B cell (primary cell): Measurements from ENCODE around the gene PCNX3. TPM values are rescaled to one million over a fixed set of nuclear protein-coding genes. Genes with fewer than 3 reads are reported as not detected.

Source experiments
- ATAC-seq: fragments of 200-7000 bp; cut with Tn5 transposase; one replicate; pipeline ENCODE4 v1.10.0; 2021; ENCODE audit warnings: low read depth, mild to moderate bottlenecking, moderate number of reproducible peaks, moderate library complexity
- CTCF ChIA-PET: fragments of 350-600 bp; sonication (Branson Sonifier 250); formaldehyde crosslinking; loops from one replicate; lab custom pipeline; 2021; ENCODE audit warnings: antibody characterized with exemption, inconsistent platforms; lab: Charles Lee
- POLR2A ChIA-PET: fragments of 350-600 bp; sonication (Branson Sonifier 250); formaldehyde crosslinking; loops from one replicate; lab custom pipeline; 2021; ENCODE audit warnings: antibody characterized with exemption; lab: Charles Lee
- DNase-seq: peaks from one replicate; pipeline ENCODE4 v3.0.0; 2013
- H2AFZ ChIP-seq: 2 replicates; pipeline ENCODE4 v1.6.1; 2012; ENCODE audit warnings: mild to moderate bottlenecking, low read depth, low read length; ENCODE audit not compliant: insufficient read depth, poor library complexity, severe bottlenecking
- H3K27ac ChIP-seq, 2 donors: 1 replicate in 1 of 2; 2 replicates in 1 of 2; pipeline ENCODE4 v1.5.1; 2012 to 2013; ENCODE audit warnings: low read length in 2 of 2, mild to moderate bottlenecking in 2 of 2, moderate library complexity in 1 of 2
- H3K27me3 ChIP-seq, 4 experiments: fragments of 200-600 bp in 1 of 4; sonication (generic) in 1 of 4; replicated peaks in 1 of 4; 1 replicate in 2 of 4; 2 replicates in 2 of 4; pipeline versions ENCODE4 v1.6.1 to v1.7.0; 2013 to 2016; ENCODE audit warnings: low read length in 3 of 4, mild to moderate bottlenecking in 2 of 4, mixed read lengths in 1 of 4, moderate library complexity in 1 of 4; ENCODE audit not compliant: insufficient read depth in 4 of 4, control insufficient read depth in 3 of 4; ENCODE audit errors: control extremely low read depth in 1 of 4
- H3K36me3 ChIP-seq, 2 experiments: replicated peaks in 1 of 2; 1 replicate in 1 of 2; 2 replicates in 1 of 2; pipeline versions ENCODE4 v1.6.1 to v1.7.1; 2013; ENCODE audit warnings: low read length in 1 of 2; ENCODE audit not compliant: insufficient read depth in 2 of 2, control insufficient read depth in 1 of 2; ENCODE audit errors: control extremely low read depth in 1 of 2, extremely low read depth in 1 of 2
- H3K4me1 ChIP-seq, 2 donors: fragments of 200-600 bp in 1 of 2; sonication (generic) in 1 of 2; 1 replicate in 1 of 2; 2 replicates in 1 of 2; pipeline versions ENCODE4 v1.5.1 to v1.6.1; 2013 to 2017; ENCODE audit warnings: low read length in 2 of 2; ENCODE audit not compliant: control insufficient read depth in 2 of 2, insufficient read depth in 2 of 2
- H3K4me2 ChIP-seq: replicated peaks from 2 replicates; pipeline ENCODE3; 2012; ENCODE audit warnings: mild to moderate bottlenecking, low read depth, low read length; ENCODE audit not compliant: poor library complexity, severe bottlenecking
- H3K4me3 ChIP-seq, 5 experiments: fragments of 200-600 bp in 1 of 5; sonication (generic) in 1 of 5; 1 replicate in 3 of 5; 2 replicates in 2 of 5; pipeline versions ENCODE4 v1.5.1 to v1.7.0; 2011 to 2016; ENCODE audit warnings: low read length in 4 of 5, mild to moderate bottlenecking in 4 of 5, low read depth in 2 of 5, control low read depth in 1 of 5, moderate library complexity in 1 of 5; ENCODE audit not compliant: insufficient read depth in 1 of 5; ENCODE audit errors: control extremely low read depth in 1 of 5, extremely low read depth in 1 of 5
- H3K79me2 ChIP-seq: fragments of 200-600 bp; sonication (generic); one replicate; pipeline ENCODE4 v1.6.0; 2016; ENCODE audit warnings: low read length; ENCODE audit not compliant: control insufficient read depth, insufficient read depth
- H3K9ac ChIP-seq: fragments of 200-600 bp; sonication (generic); 2 replicates; pipeline ENCODE4 v1.6.1; 2017; ENCODE audit warnings: mild to moderate bottlenecking, low read length, moderate library complexity
- H3K9me3 ChIP-seq, 3 donors: one replicate each; pipeline versions ENCODE4 v1.6.1 to v1.7.1; 2013; ENCODE audit warnings: low read length in 2 of 3; ENCODE audit not compliant: control insufficient read depth in 2 of 3, insufficient read depth in 1 of 3; ENCODE audit errors: control extremely low read depth in 1 of 3
- H4K20me1 ChIP-seq: 2 replicates; pipeline ENCODE4 v1.6.0; 2012; ENCODE audit warnings: mild to moderate bottlenecking, low read length; ENCODE audit not compliant: insufficient read depth, control insufficient read depth, poor library complexity, severe bottlenecking
- H3K27ac Mint-ChIP-seq: one replicate; pipeline ENCODE4 v1.8.0; 2021; ENCODE audit warnings: mixed read lengths
- H3K27me3 Mint-ChIP-seq: one replicate; pipeline ENCODE4 v1.8.0; 2021; ENCODE audit warnings: mixed read lengths
- H3K4me1 Mint-ChIP-seq: one replicate; pipeline ENCODE4 v1.8.0; 2021; ENCODE audit warnings: mixed read lengths
- H3K4me3 Mint-ChIP-seq: one replicate; pipeline ENCODE4 v1.8.0; 2021; ENCODE audit warnings: mixed read lengths
- H3K9me3 Mint-ChIP-seq: one replicate; pipeline ENCODE4 v1.8.0; 2022; ENCODE audit warnings: mixed read lengths; ENCODE audit not compliant: insufficient read depth
- EZH2 ChIP-seq: IDR thresholded peaks from 2 replicates; pipeline ENCODE4 v1.6.1; 2012; ENCODE audit warnings: borderline replicate concordance, low read depth, mild to moderate bottlenecking, moderate library complexity, low read length; ENCODE audit not compliant: insufficient read depth, poor library complexity, severe bottlenecking
- WGBS: methylation state at CpG from one replicate; pipeline ENCODE4 v1.1.5; 2013; ENCODE audit warnings: missing lambda C conversion rate; ENCODE audit not compliant: insufficient coverage; 5-methylcytosine and 5-hydroxymethylcytosine counted together
- intact Hi-C: fragments of 100-400 bp; cut with micrococcal nuclease; formaldehyde crosslinking; loops from one replicate; pipeline ENCODE4 v1.10.0; 2022
- polyA plus RNA-seq: library from polyadenylated mRNA; depleted of rRNA; stranded (reverse); fragments of >200 nt; gene quantifications from 2 replicates; pipeline ENCODE4 v1.2.3, GENCODE V29; 2012
- total RNA-seq, 2 donors: library from RNA; stranded (reverse); fragments of 120-200 nt in 1 of 2; gene quantifications; 1 replicate in 1 of 2; 2 replicates in 1 of 2; pipeline versions ENCODE4 v1.2.3 to v1.2.4, GENCODE V29; 2013 to 2022
- TF ChIP-seq, protein P1 (sequence below): fragments of 200-600 bp; IDR thresholded peaks from one replicate; pipeline ENCODE4 v1.8.0; 2022; ENCODE audit warnings: antibody characterized with exemption, mild to moderate bottlenecking

PCNX3 gene
- total and polyA plus RNA-seq, 2 donors (not counting 1 experiment from before 2014, with no cell fraction given): 61.5 to 62.8 TPM

DNA sequence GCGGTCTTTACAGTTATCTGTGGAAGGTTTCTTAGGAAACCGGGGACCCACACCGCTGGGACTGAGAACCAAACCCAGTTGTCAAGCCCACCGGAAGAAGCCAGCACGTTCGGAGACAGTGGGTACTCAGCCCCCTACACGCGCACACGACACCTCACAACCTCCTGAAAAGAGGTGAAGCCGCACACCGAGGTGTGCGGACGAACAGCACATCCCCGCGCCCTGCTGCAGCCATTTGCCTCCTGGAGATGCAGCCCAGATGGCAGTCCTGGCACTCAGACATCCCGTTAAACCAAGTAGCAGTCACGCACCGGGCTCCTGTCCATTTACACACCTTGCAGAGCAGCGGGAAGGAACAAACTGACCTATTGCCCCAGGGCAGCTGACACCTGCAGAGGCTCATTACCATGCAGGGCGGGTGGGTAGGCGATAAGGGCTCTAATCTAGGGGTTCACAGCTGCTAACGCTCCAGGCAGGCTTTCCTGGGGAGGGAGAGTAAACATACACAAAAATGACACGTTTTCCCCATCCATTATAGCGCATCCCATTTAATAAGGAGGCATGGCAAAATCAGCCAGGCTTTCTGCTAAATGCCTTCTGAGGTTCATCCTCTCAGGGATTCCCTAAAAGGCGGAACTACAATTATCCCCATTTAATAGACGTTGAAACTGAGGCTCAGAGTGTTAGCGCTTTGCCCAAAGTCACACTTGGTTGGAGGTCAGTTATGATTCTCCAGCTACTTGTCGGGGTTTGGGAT, 40.6 kb upstream of the PCNX3 start:
- Mint-ChIP-seq H3K4me3 (peak overlapping the region; percentile 98), H3K27ac (peak overlapping the region; percentile 98), H3K4me1 (peaks cover 67% of the 10 kb centered on the region), H3K9me3 (no peaks in the 10 kb centered on the region), H3K27me3 (no peaks in the 10 kb centered on the region)
- DNase-seq: peak; percentile 74
- H3K9me3 ChIP-seq: no peaks in the 10 kb centered on the region
- H3K27me3 ChIP-seq: no peaks in the 10 kb centered on the region
- intact Hi-C loops: loop anchor here (1.0 to 10.0 kb wide), 7 partner anchors 13 to 830 kb away; partner anchors contain the start of genes BANF1, CFL1, EIF1AD and PCNX3
- peak overlapping the region; percentile 84 to 93 for H3K27ac ChIP-seq
- peaks cover 3 to 18% of the 10 kb centered on the region in 2 experiments for H3K36me3 ChIP-seq
- POLR2A ChIA-PET: interaction anchor here (0.6 to 7.5 kb wide), 9 partner anchors 13 to 1280 kb away, joined by 3 to 53 read pairs (median 8); partner anchors contain the start of genes MAP3K11, MUS81 and PCNX3
- TF ChIP-seq, protein P1, sequence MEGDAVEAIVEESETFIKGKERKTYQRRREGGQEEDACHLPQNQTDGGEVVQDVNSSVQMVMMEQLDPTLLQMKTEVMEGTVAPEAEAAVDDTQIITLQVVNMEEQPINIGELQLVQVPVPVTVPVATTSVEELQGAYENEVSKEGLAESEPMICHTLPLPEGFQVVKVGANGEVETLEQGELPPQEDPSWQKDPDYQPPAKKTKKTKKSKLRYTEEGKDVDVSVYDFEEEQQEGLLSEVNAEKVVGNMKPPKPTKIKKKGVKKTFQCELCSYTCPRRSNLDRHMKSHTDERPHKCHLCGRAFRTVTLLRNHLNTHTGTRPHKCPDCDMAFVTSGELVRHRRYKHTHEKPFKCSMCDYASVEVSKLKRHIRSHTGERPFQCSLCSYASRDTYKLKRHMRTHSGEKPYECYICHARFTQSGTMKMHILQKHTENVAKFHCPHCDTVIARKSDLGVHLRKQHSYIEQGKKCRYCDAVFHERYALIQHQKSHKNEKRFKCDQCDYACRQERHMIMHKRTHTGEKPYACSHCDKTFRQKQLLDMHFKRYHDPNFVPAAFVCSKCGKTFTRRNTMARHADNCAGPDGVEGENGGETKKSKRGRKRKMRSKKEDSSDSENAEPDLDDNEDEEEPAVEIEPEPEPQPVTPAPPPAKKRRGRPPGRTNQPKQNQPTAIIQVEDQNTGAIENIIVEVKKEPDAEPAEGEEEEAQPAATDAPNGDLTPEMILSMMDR: no peak
- no peak for TF ChIP-seq EZH2
- no peak for ATAC-seq
- under 1% methylated on average over 23 of the region's 28 CpGs for WGBS
- H3K4me1 ChIP-seq: peaks cover 42 to 65% of the 10 kb centered on the region in 2 donors
- H4K20me1 ChIP-seq: peaks cover 43% of the 10 kb centered on the region
- H3K4me2 ChIP-seq: peak overlapping the region; percentile 100
- peak overlapping the region; percentile 83 for H3K9ac ChIP-seq
- CTCF ChIA-PET: interaction anchor here (0.6 to 5.5 kb wide), 7 partner anchors 13 to 1036 kb away, joined by 3 to 97 read pairs (median 4); partner anchors contain the start of genes MAP3K11, PCNX3 and SIPA1
- peak overlapping the region; percentile 52 to 92 (median 70) for H3K4me3 ChIP-seq
- H2AFZ ChIP-seq: peak overlapping the region; percentile 62
- peaks cover 36% of the 10 kb centered on the region for H3K79me2 ChIP-seq
